SU-DHL-6 (cell line): Measurements from ENCODE around the gene ARHGAP26.

Experiments used
- H2AFZ ChIP-seq: fragments of 200-600 bp; sonication (generic); 2 replicates; pipeline ENCODE4 v1.6.1; 2014; ENCODE audit warnings: low read depth, mild to moderate bottlenecking, moderate library complexity, mixed read lengths, antibody characterized with exemption, low read length; ENCODE audit not compliant: severe bottlenecking
- H3F3A ChIP-seq: fragments of 200-600 bp; shearing (Covaris generic); 2 replicates; pipeline ENCODE4 v1.6.0; 2016; ENCODE audit warnings: antibody characterized with exemption, mild to moderate bottlenecking; ENCODE audit not compliant: insufficient read depth
- H3K27ac ChIP-seq: fragments of 200-600 bp; sonication (generic); 2 replicates; pipeline ENCODE4 v1.5.1; 2016; ENCODE audit warnings: low read depth, mild to moderate bottlenecking, low read length, moderate library complexity, mixed read lengths
- H3K27me3 ChIP-seq: fragments of 200-600 bp; sonication (generic), shearing (Covaris generic); 2 replicates; pipeline ENCODE4 v1.6.0; 2014; ENCODE audit warnings: mild to moderate bottlenecking, low read length
- H3K36me3 ChIP-seq: fragments of 200-600 bp; sonication (generic); 2 replicates; pipeline ENCODE4 v1.6.1; 2014; ENCODE audit warnings: mild to moderate bottlenecking, low read length, mixed read lengths
- H3K4me2 ChIP-seq: fragments of 300-600, 200-600 bp; shearing (Covaris generic), sonication (generic); 2 replicates; pipeline ENCODE4 v1.6.0; 2014; ENCODE audit warnings: low read length, low read depth, mild to moderate bottlenecking; ENCODE audit not compliant: poor library complexity, severe bottlenecking
- H3K4me3 ChIP-seq: fragments of 200-600 bp; sonication (generic); 2 replicates; pipeline ENCODE4 v1.5.1; 2014; ENCODE audit warnings: antibody characterized with exemption, low read length, mild to moderate bottlenecking, mixed read lengths; ENCODE audit not compliant: insufficient read depth, poor library complexity, severe bottlenecking
- H3K79me2 ChIP-seq: fragments of 200-600 bp; sonication (generic); 2 replicates; pipeline ENCODE4 v1.6.1; 2014; ENCODE audit warnings: mild to moderate bottlenecking, low read length, moderate library complexity; ENCODE audit not compliant: insufficient read depth
- H3K9ac ChIP-seq: fragments of 200-600 bp; sonication (generic); 2 replicates; pipeline ENCODE4 v1.7.0; 2014; ENCODE audit warnings: mild to moderate bottlenecking, low read length
- H3K9me2 ChIP-seq: fragments of 200-600 bp; sonication (generic); replicated peaks from 2 replicates; pipeline ENCODE4 v1.6.1; 2014; ENCODE audit warnings: low read length; ENCODE audit not compliant: insufficient read depth
- H3K9me3 ChIP-seq: fragments of 200-600 bp; sonication (generic); 2 replicates; pipeline ENCODE4 v1.6.1; 2014; ENCODE audit warnings: low read length, mixed read lengths; ENCODE audit not compliant: insufficient read depth
- H4K20me1 ChIP-seq: fragments of 200-600 bp; sonication (generic); 2 replicates; pipeline ENCODE4 v1.6.1; 2014; ENCODE audit warnings: low read depth, mild to moderate bottlenecking, antibody characterized with exemption, low read length, moderate library complexity, mixed read lengths
- EZH2phosphoT487 ChIP-seq: fragments of 200-600 bp; sonication (generic), shearing (Covaris generic); conservative IDR thresholded peaks from 2 replicates; pipeline ENCODE4 v1.6.1; 2018; ENCODE audit warnings: mild to moderate bottlenecking, antibody characterized with exemption, low read length, moderate library complexity, mixed read lengths
- TF ChIP-seq, protein P1 (sequence below): fragments of 200-600 bp; sonication (generic); IDR thresholded peaks from one replicate; pipeline ENCODE4 v1.5.1; 2017; ENCODE audit warnings: antibody characterized with exemption, mild to moderate bottlenecking, low read length, moderate library complexity; ENCODE audit not compliant: insufficient read depth, poor library complexity, severe bottlenecking

ARHGAP26 gene

DNA sequence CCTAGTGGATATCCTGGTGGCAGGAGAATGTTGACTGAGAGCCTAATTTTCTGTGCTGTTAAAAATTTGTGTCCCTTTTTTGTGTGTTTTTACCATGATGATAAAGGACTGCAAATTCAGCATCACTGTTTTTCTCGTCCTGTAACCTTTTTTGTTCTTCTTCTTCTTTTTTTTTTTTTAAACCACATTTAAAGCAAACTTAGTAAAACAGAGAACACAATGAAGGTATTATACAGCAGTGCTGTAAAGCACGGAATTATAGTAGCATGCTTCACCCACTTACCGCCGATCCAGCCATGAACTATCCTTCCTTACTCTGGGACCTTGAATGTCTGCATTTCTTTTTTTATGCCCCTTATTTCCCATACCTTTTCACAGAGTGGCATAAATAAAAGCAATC is 280.0 kb downstream of the ARHGAP26 start:
- Histone ChIP-seq H3K27ac (no peak overlapping the region), H3K4me3 (no peak overlapping the region), H2AFZ (no peak overlapping the region), H3K9me3 (no peaks in the 10 kb centered on the region), H4K20me1 (no peaks in the 10 kb centered on the region), H3K27me3 (no peaks in the 10 kb centered on the region), H3K4me2 (no peak overlapping the region), H3K36me3 (no peaks in the 10 kb centered on the region), H3K79me2 (no peaks in the 10 kb centered on the region), H3K9ac (no peak overlapping the region), H3K9me2 (no peaks in the 10 kb centered on the region), H3F3A (no peaks in the 10 kb centered on the region)
- TF ChIP-seq EZH2phosphoT487: no peak
- TF ChIP-seq, protein P1, sequence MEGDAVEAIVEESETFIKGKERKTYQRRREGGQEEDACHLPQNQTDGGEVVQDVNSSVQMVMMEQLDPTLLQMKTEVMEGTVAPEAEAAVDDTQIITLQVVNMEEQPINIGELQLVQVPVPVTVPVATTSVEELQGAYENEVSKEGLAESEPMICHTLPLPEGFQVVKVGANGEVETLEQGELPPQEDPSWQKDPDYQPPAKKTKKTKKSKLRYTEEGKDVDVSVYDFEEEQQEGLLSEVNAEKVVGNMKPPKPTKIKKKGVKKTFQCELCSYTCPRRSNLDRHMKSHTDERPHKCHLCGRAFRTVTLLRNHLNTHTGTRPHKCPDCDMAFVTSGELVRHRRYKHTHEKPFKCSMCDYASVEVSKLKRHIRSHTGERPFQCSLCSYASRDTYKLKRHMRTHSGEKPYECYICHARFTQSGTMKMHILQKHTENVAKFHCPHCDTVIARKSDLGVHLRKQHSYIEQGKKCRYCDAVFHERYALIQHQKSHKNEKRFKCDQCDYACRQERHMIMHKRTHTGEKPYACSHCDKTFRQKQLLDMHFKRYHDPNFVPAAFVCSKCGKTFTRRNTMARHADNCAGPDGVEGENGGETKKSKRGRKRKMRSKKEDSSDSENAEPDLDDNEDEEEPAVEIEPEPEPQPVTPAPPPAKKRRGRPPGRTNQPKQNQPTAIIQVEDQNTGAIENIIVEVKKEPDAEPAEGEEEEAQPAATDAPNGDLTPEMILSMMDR: no peak

DNA sequence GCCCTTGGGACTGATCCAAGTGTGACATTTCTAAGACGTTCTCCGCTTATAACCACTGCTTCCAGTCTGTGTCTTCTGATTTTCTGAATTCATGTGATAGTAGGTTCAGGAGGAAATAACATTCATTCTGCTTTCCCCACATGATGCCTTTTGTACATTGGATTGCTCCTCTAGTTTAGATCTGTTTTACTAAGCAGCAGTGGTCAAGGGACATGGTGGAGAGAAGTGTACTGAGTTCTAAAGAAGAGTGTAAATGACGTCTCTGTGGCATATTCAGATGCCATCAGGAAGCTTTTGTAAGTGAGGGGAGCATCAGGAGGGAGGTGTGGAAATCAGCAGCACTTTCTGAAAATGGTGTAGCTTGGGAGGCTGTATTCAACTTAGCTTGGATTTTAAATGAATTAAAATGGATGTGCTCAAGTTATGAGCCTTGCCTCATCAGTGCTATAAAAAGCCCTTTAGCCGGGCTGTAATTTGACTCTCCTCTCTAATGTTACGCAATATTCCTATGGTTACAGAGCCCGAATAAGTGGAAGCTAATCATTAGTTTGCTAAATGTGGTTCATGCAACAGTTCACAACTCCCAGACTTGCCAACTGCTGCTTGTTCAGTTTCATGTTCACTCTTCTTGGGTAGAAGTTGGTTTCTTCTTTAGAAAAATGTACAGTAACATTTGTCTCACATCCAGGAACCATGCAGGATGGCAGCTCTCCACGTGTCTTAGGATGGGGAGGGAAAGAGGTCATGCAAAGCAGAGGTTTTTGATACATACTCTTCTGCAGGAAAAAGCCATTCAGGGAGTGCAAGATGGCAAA is 281.3 kb downstream of the ARHGAP26 start:
- Histone ChIP-seq H2AFZ (no peak overlapping the region), H3K9me2 (no peaks in the 10 kb centered on the region), H4K20me1 (no peaks in the 10 kb centered on the region), H3K27ac (no peak overlapping the region), H3K27me3 (no peaks in the 10 kb centered on the region), H3K4me2 (no peak overlapping the region), H3K79me2 (no peaks in the 10 kb centered on the region), H3K9ac (no peak overlapping the region), H3F3A (no peaks in the 10 kb centered on the region), H3K9me3 (no peaks in the 10 kb centered on the region), H3K36me3 (no peaks in the 10 kb centered on the region), H3K4me3 (no peak overlapping the region)
- no peak for TF ChIP-seq EZH2phosphoT487
- TF ChIP-seq, protein P1: no peak

DNA sequence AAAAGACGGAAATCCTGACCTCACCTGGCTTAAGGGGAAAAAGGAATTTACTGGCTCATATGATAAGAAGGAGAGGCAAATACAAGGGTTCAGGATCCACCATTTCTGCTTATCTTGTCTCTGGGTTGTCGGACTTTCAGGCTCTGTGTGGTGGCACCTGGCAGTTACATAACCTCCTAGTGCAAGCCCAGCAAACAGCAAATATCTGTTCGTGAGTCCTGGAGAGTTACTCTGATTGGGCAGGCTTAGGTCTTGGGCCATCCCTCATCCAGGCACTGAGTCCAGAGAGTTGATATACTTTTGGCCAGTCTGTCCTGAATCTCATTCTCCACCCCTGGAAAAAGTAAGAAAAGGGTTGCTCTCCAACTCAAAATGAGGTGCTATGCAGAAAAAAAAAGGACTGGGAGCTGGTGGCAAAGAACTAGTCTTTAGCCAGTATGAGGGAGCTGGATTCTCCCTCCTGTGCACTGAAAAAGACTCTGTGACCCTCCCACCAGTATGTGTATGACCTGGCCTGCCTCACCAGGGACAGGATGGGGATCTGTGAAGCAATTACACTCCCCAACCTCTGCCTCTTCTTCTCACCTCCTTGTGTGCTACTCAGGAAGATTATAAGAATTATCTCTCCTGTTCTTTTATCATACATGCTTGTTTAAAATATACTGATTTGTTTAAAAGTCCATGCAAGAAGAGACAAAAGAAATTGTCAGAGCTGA is 282.9 kb downstream of the ARHGAP26 start:
- TF ChIP-seq, protein P1: no peak
- no peak for TF ChIP-seq EZH2phosphoT487
- Histone ChIP-seq H3K27ac (no peak overlapping the region), H3F3A (no peaks in the 10 kb centered on the region), H3K9me3 (no peaks in the 10 kb centered on the region), H3K4me3 (no peak overlapping the region), H3K4me2 (no peak overlapping the region), H3K27me3 (no peaks in the 10 kb centered on the region), H2AFZ (no peak overlapping the region), H3K36me3 (no peaks in the 10 kb centered on the region), H3K9ac (no peak overlapping the region), H4K20me1 (no peaks in the 10 kb centered on the region), H3K79me2 (no peaks in the 10 kb centered on the region), H3K9me2 (no peaks in the 10 kb centered on the region)
